Spleen (tissue), 11 donors: Measurements from ENCODE around the gene MMP23B. TPM values are rescaled to one million over a fixed set of nuclear protein-coding genes. Genes with fewer than 3 reads are reported as not detected.

ENCODE experiments used
- DNase-seq: peaks from one replicate; pipeline ENCODE4 v3.0.0-alpha.2; 2020
- H3K27ac ChIP-seq, 8 donors: fragments of 200-600 bp; sonication (generic) in 7 of 8; 1 replicate in 4 of 8; 2 replicates in 4 of 8; pipeline versions ENCODE4 v1.5.0 to v1.8.0; 2016 to 2021; ENCODE audit warnings: inconsistent platforms in 4 of 8, mild to moderate bottlenecking in 4 of 8, moderate library complexity in 1 of 8
- H3K27me3 ChIP-seq, 7 donors: fragments of 200-600 bp; sonication (generic) in 6 of 7; replicated peaks in 1 of 7; 1 replicate in 4 of 7; 2 replicates in 3 of 7; pipeline versions ENCODE4 v1.5.0 to v1.8.0; 2016 to 2021; ENCODE audit warnings: inconsistent platforms in 3 of 7, mild to moderate bottlenecking in 1 of 7
- H3K36me3 ChIP-seq, 6 donors: fragments of 200-600 bp; sonication (generic) in 5 of 6; 1 replicate in 4 of 6; 2 replicates in 2 of 6; pipeline versions ENCODE4 v1.5.0 to v1.8.0; 2016 to 2021; ENCODE audit warnings: inconsistent platforms in 2 of 6
- H3K4me1 ChIP-seq, 6 donors: fragments of 200-600 bp; sonication (generic) in 5 of 6; 1 replicate in 3 of 6; 2 replicates in 3 of 6; pipeline versions ENCODE4 v1.5.0 to v1.8.0; 2016 to 2021; ENCODE audit warnings: inconsistent platforms in 3 of 6
- H3K4me3 ChIP-seq, 8 donors: fragments of 200-600 bp; sonication (generic) in 7 of 8; 1 replicate in 4 of 8; 2 replicates in 4 of 8; pipeline versions ENCODE4 v1.5.0 to v1.8.0; 2016 to 2021; ENCODE audit warnings: inconsistent platforms in 4 of 8, mild to moderate bottlenecking in 4 of 8, moderate library complexity in 2 of 8
- H3K9me3 ChIP-seq, 8 donors: fragments of 200-600 bp; sonication (generic) in 7 of 8; 1 replicate in 4 of 8; 2 replicates in 4 of 8; pipeline versions ENCODE4 v1.5.0 to v1.8.0; 2016 to 2021; ENCODE audit warnings: inconsistent platforms in 4 of 8
- CTCF ChIP-seq, 11 experiments: fragments of 200-600 bp in 7 of 11; fragments of 450-650 bp in 4 of 11; sonication (generic) in 4 of 11; IDR thresholded peaks in 8 of 11; conservative IDR thresholded peaks in 3 of 11; 1 replicate in 7 of 11; 2 replicates in 4 of 11; pipeline versions ENCODE4 v1.4.0 to v1.8.0; 2016 to 2021; ENCODE audit warnings: antibody characterized with exemption in 11 of 11, inconsistent platforms in 4 of 11, mild to moderate bottlenecking in 1 of 11
- POLR2A ChIP-seq, 3 donors: fragments of 450-650 bp; IDR thresholded peaks; one replicate each; pipeline ENCODE4 v1.5.1; 2017; ENCODE audit warnings: antibody characterized with exemption in 3 of 3, mild to moderate bottlenecking in 1 of 3
- POLR2AphosphoS5 ChIP-seq, 3 donors: sonication (generic); formaldehyde crosslinking; IDR thresholded peaks; one replicate each; pipeline ENCODE4 v1.5.1; 2017; ENCODE audit warnings: antibody characterized with exemption in 3 of 3
- WGBS, 5 donors: extraction: QIAGEN DNeasy Blood & Tissue Kit in 3 of 5; methylation state at CpG; one replicate each; pipeline versions ENCODE4 v1.1.5 to v1.1.7; 2013 to 2018; 5-methylcytosine and 5-hydroxymethylcytosine counted together
- intact Hi-C: fragments of 100-400 bp; cut with DNase I; formaldehyde crosslinking; loops from one replicate; pipeline ENCODE4 v1.15.0; 2023; ENCODE audit warnings: low total_unique reads
- polyA plus RNA-seq, 3 donors: library from polyadenylated mRNA; stranded (reverse); fragments of 200-250 nt; gene quantifications; one replicate each; pipeline ENCODE4 v1.2.1, GENCODE V29; 2013
- total RNA-seq, 7 donors: library from RNA; depleted of rRNA in 3 of 7; stranded (reverse); fragments of >200 nt in 3 of 7; fragmentation: NEBNext Ultra II Directional in 4 of 7; extraction: Animal tissue kit (Norgen Biotek cat#: 25700) in 4 of 7; gene quantifications; one replicate each; pipeline versions ENCODE4 v1.1.0 to v1.2.1, GENCODE V29; 2016 to 2021
- donor health status: healthy with polysubstance abuse.
- donor health status: DM: no; HTN: no; CAD: no; lungs with moderate emphysema.
- donor health status: DM: no; HTN: no; CAD: no.
- donor health status: Bipolar disorder and iron deficiency.
- donor health status: healthy.
- donor health status: DM: no; HTN: no; CAD: no.
- donor health status: DM: yes; HTN: yes; CAD: no.

The MMP23B gene
- total and polyA plus RNA-seq, 10 donors, result 1.4 to 9.3 (median 5.9) TPM

- H3K36me3 ChIP-seq, result no peaks in the 10 kb centered on the region
- WGBS, 5 donors, result 92 to 94% (median 92%) methylated on average over 13 of the region's 13 CpGs
- H3K27ac ChIP-seq, result no peak overlapping the region
- peak overlapping the region in 2 of 8 donors; percentile 43 to 80 for H3K4me3 ChIP-seq
- intact Hi-C loops, result no loop called here
- peaks cover 8 to 64% (median 43%) of the 10 kb centered on the region in 6 donors for H3K4me1 ChIP-seq
- DNase-seq, result no peak
- H3K27me3 ChIP-seq, result peaks cover 0 to 51% (median 15%) of the 10 kb centered on the region in 7 donors
- TF ChIP-seq CTCF (IDR thresholded peaks at IDR 0.05 in 8 of 11, conservative IDR thresholded peaks at IDR 0.05 in 3 of 11) (no peak), POLR2A (IDR thresholded peaks at IDR 0.05) (no peak), POLR2AphosphoS5 (IDR thresholded peaks at IDR 0.05) (no peak)
- H3K9me3 ChIP-seq, result no peaks in the 10 kb centered on the region
Measured at GRCh38 chr1:1598720-1599029, 33.3 kb upstream of the MMP23B start.

GRCh38 chr1:1599030-1599934, 32.7 kb upstream of the MMP23B start:
- TF ChIP-seq POLR2AphosphoS5 (IDR thresholded peaks at IDR 0.05), result peak in 1 of 3 donors; percentile 25
- peak in 2 of 11 experiments; percentile 21 to 25 for TF ChIP-seq CTCF (IDR thresholded peaks at IDR 0.05 in 8 of 11, conservative IDR thresholded peaks at IDR 0.05 in 3 of 11)
- TF ChIP-seq POLR2A (IDR thresholded peaks at IDR 0.05), result no peak
- no peak overlapping the region for H3K27ac ChIP-seq
- peak; percentile 84 for DNase-seq

GRCh38 chr1:1599935-1600860, 31.8 kb upstream of the MMP23B start, which contains the start of gene FNDC10:
Gene FNDC10 (minus strand): TSS chr1:1600135. CDS start chr1:1600015, 120 bp downstream.
- TF ChIP-seq CTCF (IDR thresholded peaks at IDR 0.05 in 8 of 11, conservative IDR thresholded peaks at IDR 0.05 in 3 of 11) (no peak), POLR2A (IDR thresholded peaks at IDR 0.05) (no peak), POLR2AphosphoS5 (IDR thresholded peaks at IDR 0.05) (no peak)
- intact Hi-C loops, result no loop called here
- no peaks in the 10 kb centered on the region for H3K9me3 ChIP-seq
- H3K27ac ChIP-seq, result no peak within 1 kb of the TSS
- H3K27me3 ChIP-seq, result peaks cover 0 to 51% (median 15%) of the 10 kb centered on the region in 7 donors
- H3K4me3 ChIP-seq, result peak within 1 kb of the TSS; percentile 21 to 80 (median 50)
- no peaks in the 10 kb centered on the region for H3K36me3 ChIP-seq
- peaks cover 8 to 64% (median 43%) of the 10 kb centered on the region in 6 donors for H3K4me1 ChIP-seq
- WGBS, 5 donors, result 7 to 11% (median 9%) methylated on average over 27 to 125 of the region's 125 CpGs; no CpG with 5 or more reads in 1 of the 5 donors
- DNase-seq, result peak; percentile 79

More at GRCh38 chr1:1599030-1599934, 32.7 kb upstream of the MMP23B start:
- Histone ChIP-seq H3K4me3 (peak overlapping the region; percentile 21 to 80 (median 42)), H3K27me3 (peaks cover 0 to 51% (median 15%) of the 10 kb centered on the region in 7 donors), H3K4me1 (peaks cover 8 to 64% (median 43%) of the 10 kb centered on the region in 6 donors), H3K36me3 (no peaks in the 10 kb centered on the region), H3K9me3 (no peaks in the 10 kb centered on the region)
- intact Hi-C loops, result no loop called here
- WGBS, 5 donors, result 14 to 57% (median 24%) methylated on average over 25 to 111 of the region's 111 CpGs
